COLO668 (cell line): ENCODE data around the gene KRT7.

Experiments used
- DNase-seq: peaks from one replicate; lab custom pipeline; 2025; ENCODE audit not compliant: unreplicated experiment; lab: John Stamatoyannopoulos, UW

Gene KRT7

DNA sequence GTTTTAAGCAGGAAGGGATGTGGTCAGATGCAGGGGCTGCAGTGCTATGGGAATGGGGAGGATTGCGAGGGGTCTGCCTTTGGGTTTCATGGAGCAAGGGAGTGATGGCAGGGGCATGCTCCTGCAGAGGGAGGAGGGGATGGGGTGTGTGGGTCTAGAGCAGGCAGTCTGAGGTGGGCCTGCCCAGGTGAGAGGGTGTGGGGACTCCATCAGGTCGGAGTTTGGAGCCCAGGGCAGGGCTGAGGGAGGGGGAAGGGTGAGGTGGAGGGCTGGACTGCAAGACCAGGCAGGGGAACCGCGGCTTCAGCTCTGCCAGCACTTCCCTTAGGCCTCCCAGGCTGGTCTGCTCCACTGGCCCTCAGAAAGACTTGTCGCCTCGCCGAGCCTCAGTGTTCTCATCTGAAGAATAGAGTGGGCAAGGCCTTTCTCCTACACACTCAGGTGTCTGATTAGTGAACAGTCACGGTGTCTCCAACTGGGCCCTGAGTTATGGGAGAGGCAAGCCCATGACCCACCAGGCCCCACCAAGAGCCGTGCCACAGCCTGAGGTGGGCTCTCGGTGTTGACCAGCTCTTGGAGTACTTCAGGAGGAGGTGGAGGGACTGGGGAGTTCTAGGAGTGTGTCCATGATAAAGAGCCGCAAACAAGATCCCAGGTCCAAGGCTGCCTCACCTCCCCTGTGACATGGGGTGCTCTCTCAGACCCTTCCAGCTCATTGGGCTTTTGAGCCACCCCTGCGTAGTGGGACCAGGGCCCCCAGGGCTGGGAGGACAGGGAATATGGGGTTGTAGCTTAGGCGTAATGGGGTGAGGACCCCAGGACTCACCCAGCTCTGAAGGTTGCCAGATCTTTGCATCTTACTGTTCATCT, 21.1 kb upstream of the KRT7 start:
- DNase-seq, result no peak

DNA sequence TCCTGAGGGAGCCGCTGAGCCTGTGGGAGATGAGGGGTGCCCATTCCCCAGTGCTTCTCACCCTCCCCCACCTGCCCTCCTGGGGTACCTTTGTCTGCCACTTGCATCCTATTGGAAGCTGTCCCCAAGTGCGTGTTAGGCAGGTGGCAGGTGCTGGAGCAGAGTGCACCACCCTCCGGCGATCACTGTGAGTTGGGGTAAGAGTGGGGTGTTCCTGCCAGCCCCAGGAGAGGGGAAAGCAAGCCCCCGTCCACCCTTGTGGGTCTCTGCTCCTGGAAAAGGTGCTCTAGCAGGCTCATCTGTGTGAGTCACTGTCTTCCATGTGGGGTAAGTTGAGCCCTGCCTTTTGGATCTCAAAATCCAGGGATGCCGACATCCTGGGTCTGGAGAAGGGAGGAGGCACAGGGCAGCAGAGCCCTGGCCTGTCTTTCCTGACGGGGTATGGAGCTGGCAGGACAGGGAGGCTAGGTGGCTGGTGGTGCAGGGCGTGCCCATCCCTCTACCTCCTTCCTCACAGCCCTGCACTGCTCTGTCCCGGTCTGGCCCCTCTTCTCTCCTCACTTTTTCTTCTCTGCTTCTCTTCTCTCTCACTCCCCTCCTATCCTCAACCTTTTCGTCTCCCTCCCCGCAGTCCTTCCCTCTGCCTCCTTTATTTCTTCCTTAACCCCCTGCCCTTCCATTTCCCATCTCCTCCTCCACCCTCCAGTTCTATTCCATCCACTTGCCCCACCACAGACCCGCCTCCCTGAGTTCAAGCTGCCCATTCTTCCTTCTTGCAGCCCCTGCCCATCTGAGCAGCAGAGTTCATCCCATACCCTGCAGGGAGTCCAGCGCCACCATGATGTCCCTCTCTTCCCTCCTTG, 20.1 kb upstream of the KRT7 start:
- no peak for DNase-seq

DNA sequence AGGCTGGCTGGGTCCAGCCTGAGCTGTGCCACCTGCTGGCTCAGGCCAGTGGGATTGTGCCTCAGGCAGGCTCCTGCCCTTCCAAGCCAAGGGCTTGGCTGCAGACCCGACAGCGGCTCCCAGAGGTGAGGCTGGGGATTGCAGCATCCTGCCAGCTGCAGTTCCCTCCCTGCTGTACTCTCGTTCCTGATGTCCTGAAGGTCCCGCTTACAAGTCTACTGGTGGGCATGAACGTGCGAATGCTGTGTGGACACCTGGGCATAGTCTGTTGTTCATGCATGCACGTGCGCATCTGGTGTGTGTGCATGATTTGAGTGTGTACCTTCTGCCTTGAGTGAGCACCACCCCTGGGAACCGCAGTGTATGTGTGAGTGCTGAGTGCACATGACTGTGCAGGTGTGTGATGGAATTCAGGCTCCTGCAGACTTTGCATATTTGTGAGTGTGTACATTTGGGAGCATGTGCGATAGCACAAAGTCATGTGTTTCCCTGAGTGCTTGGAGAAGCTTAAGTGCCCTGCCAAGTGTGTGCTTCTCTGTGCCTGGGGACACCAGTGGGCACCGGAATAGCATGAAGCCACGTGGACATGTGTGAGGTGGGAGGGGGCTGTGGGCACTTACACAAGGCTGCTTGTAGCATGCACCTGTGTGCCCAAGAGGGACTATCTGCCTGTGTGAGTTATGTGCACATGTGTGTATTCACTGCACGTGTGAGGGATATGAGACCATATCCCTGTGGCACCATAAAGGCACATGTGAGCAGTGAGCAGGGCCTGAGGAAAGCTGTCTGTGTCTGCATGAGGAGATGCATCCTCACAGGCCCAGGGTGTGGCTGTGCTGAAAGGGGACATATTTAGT, 19.3 kb upstream of the KRT7 start:
- peak; percentile 80 for DNase-seq

DNA sequence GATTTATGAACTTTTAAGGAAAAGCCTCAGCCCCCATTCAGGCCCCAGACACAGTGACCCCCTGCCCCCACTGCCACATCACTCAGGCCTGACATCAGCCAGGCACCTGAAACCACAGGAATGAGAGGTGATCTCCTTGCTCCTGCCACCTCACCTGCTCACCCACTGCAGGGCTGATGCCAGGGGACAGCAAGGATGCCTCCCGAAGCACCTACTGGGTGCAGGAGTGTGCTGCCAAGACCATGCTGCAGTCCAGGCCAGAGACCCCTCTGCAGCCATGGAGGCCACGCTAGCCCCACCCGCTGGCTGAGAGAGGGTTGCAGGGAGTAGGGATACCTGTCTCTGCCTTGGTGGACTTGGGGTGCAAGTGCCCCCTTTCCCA, 18.6 kb upstream of the KRT7 start:
- no peak for DNase-seq

DNA sequence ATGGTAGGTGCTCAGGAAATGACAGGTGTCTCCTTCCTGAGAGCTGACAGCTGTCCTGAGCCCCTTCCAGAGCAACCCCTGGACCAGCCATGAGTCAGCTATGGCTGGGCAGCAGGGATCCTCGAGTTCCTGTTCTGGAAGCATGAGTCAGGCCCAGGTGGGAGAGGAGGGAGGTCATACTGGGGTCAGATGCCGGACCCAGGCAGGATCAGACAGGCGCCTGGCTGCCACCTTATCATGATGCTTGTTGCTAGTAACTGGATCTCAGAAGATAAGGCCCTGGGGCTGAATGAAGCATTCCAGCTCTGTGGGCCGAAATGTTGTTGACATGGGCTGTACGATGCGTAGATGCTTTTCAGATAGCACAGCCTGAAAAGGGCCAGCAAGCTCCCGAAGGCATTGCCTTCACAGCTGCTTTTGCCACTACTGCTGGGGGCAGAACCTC, 17.4 kb upstream of the KRT7 start:
- DNase-seq, result peak; percentile 43

DNA sequence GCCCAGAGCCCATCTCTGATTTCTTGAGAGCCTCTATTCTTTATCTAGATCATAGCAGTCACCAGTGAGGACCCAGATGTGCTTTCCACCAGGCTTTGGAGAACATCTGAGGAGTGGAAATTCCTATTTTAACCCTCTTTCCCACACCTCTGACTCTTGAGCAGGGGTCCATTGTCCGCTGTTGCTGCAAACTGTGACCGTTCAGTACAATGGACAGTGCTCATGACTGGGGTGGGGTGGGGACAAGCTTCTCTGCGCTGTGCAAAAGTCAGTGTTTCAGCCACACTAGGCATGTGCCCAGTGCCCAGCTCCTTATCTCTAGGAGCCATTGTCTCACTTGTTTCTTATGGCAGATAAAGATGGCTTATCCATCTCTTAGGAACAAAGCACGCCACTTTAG, 16.9 kb upstream of the KRT7 start:
- no peak for DNase-seq

DNA sequence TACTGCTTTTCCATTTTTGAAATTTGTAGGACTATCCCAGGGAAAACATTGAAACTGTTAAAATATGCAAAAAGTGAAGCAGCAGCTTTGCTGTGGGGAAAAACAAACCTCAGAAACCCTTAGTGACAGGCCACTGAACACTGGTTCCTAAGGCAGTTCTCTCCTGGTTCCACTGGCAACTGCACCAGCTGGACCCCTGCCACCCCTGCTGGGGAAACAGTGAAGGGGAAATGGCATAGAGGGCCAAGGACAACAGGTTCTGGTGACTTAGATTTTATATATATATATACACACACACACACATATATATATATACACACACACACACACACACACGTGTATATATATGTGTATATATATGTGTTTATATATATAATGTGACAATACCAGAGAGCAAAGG, 16.2 kb upstream of the KRT7 start:
- peak; percentile 4 for DNase-seq

DNA sequence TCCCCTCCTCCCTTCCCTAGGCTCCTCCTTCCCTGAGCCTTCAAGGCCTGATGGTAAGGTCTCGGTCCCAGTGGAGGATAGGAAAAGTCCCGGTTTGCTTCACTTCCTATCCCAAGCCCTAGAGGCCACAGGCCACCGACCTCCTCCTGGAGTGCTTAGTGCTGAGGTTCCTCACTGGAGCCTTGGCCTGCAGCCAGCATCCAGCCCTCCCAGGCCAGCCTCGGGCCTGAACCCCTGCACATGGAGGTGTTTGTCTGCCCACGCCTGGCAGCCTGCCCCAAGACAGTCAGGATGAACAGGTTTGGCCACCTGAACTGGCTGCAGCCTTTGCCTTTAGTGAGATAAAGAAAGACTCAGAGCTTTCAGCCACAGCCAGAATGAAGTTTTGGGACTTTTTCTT, 15.8 kb upstream of the KRT7 start:
- DNase-seq, result peak; percentile 75

DNA sequence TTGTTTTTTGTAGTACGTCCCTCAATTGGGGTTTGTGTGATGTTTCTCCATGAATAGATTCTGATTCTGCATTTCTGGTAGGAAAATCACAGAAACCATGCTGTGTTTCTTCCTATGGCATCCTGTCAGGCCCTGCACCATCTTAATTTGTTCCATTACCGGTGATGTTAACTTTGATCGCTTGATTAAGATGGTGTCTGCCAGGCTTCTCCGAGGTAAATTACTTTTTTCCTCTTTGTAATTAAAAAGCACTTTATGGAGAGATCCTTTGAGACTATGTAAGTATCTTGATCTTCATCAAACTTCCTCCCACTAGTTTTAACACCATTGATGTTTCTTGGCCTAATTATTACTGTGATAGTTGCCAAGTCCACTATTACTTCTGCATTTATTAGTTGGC, 15.0 kb upstream of the KRT7 start:
- DNase-seq, result no peak

DNA sequence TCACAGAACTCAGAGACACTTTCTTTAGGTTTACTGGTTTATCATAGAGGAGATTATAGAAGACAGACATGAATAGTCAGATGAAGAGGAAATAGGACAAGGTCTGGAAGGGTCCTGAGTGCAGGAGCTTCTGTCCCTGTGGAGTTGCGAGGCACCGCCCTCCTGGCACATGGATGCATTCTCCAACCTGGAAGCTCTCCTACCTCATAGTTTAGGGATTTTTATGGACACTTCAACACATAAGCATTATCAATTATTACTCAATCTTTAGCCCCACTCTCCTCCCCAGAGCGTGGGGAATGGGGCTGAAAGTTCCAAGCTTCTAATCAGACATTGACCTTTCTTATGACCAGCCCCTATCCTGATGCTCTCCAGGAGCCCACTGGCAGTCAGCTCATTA, 12.6 kb upstream of the KRT7 start:
- no peak for DNase-seq

DNA sequence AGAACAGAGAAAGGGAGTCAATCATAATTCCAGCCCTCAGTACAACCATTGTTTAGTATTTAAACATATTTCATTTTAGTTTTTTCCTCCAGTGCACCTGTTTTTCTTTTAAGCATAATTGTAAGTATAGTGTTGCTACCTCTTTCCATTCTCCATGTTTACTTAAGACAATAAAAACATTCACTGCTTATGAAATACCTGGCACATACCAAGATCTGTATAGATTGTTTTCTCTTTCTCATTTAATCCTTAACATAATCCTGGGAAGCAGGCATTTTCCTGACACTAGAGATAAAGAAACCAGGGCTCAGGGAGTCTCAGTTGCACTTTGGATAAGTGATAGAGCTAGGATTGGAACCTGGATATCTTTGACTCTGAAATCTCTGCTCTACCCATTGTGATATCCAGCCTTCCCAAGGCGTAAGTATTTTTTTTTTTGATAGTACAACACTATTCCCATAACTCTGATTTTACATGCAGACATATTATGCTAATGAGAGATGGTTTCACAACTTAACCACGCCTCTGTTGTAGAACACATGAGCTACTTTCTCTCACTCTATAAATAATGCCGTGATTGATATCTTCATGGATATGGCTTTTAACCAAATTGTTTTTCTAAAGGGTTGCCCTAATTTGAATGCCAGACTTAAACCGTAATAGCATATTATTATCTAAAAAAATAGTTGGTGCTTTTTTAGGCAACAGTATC, 11.8 kb upstream of the KRT7 start:
- DNase-seq, result no peak

DNA sequence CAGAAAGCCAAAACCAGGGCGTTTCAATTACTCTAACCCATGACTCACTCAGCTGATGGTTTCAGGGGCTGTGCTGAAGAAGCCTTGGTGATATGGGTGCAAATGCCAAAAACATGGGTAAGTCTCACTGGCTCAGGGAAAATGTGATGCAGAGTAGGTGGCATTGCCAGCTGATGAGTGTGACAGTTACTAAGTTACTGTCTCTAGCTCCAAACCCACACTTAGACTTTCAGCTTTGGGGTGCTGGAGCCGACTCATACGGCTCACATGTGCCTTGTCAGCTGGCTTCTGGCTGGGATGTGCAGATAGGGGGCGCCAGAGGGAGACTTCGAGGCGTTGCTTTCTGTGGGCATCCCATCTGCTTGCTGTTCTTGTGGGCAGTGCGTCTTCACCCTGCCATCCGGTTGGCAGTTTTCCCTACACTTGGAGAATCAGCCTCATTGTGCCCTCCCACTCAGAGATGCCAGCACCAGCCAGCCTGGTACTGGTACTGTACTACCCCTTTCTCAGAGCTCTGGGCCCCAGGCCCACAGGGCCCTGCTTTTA, 11.1 kb upstream of the KRT7 start:
- DNase-seq, result peak; percentile 22

DNA sequence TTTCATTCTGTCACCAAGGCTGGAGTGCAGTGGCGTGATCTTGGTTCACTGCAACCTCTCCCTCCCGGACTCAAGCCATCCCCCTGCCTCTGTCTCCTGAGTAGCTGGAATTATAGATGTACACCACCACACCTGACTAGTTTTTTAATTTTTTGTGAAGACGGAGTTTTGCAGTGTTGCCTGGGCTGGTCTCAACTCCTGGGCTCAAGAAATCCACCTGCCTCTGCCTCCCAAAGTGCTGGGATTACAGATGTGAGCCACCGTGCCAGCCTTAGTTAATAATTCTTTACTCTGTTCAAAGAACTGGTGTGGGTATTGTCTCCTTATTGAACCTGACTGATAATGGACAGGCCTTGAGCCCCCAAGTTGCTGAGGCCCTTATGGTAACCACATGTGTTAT, 10.4 kb upstream of the KRT7 start:
- no peak for DNase-seq

DNA sequence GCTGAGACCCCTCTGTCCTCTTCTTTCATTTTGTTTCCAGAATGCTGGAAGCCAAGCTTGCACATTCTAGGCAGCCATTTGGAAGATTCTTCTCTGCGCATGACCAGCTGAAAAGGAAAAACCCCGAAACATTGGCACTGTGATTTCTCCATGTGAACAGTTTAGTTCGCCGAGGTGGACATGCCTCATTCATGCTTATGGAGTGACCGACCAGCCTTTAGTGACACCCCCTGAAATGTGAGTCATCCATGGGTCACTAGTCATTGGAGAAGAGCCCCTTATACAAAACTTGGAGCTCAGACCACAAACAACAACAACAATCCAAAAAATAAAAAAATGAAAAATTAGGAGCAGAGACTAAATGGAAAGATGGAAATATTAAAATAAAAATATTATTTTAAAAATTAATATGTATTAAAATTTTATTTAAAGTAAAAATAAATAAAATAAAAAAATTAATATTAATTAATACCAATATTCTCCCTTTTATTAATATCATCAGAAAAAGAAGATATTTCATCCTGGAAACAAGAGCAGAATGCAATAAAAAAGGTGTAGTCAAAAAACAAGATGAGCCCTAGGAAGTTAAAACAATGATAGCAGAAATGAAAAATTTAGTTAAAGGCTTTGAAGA, 9.5 kb upstream of the KRT7 start:
- DNase-seq, result no peak

DNA sequence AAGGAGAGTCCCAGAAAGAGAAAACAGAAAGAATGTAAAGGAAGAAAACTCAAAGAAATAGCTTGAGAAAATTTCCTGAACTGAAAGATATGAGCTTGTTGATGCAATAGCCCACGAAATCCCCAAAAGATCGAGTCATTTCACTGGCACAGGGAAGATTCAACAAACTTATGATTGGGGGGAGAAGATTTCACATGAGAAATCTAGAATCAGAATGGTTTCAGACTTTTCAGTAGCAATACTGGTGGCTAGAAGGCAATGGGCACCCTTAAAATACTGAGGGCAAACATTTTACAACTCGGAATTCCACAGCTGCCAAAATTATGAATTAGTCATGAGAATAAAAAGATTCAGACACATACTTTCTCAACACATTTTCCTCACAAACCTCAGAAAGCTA, 8.9 kb upstream of the KRT7 start:
- DNase-seq, result no peak

DNA sequence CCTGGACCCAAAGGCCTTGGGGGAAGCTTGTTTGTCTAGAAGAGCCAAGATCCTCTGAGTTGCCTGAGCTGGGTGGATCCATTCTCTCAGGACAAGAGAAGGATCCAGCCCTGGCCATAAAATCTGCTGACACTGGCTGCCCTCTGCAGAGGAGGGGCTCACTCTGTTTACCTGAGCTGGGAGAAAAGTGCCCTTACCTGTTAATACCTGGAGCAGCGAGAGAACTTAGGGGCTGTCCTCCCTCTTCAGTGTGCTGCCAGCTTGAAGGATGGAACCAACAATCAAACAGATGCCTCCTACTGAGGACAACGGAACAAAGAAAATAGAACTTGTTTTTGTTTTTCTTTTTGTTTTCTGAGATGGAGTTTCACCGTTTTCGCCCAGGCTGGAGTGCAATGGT, 7.3 kb upstream of the KRT7 start:
- no peak for DNase-seq

DNA sequence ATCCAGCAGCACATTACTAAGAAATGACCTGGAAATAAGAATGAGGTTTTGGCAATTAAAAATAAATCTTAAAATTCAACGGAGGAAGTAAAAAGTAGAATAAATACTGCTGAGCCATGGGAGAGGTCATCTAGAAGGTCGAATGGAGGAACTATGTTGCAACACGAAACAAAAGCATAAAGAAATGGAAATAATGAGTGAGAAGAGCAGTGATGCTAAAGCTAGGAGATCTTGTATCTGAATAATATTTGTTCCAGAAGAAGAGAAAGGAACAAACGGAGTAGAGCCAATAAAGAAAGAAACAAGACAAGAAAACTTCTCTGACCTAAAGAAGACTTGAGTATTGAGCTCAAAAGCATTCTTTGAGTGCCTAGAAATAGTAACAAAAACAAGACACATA, 6.6 kb upstream of the KRT7 start:
- DNase-seq, result no peak

DNA sequence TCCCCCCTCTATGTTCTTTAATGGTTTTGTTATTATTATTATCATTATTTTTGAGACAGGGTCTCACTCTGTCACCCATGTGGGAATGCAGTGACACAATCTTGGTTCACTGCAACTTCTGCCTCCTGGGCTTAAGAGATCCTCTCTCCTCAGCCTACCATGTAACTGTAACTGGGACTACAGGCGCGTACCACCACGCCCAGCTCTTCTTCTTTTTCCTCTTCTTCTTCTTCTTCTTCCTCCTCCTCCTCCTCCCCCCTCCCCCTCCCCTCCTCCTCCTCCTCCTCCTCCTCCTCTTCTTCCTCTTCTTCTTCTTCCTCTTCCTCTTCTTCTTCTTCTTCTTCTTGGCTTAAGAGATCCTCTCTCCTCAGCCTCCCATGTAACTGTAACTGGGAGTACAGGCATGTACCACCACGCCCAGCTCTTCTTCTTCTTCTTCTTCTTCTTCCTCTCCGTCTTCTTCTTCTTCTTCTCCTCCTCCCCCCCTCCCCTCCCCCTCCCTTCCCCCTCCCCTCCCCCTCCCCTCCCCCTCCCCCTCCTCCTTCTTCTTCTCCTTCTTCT, 5.4 kb upstream of the KRT7 start:
- DNase-seq, result no peak

DNA sequence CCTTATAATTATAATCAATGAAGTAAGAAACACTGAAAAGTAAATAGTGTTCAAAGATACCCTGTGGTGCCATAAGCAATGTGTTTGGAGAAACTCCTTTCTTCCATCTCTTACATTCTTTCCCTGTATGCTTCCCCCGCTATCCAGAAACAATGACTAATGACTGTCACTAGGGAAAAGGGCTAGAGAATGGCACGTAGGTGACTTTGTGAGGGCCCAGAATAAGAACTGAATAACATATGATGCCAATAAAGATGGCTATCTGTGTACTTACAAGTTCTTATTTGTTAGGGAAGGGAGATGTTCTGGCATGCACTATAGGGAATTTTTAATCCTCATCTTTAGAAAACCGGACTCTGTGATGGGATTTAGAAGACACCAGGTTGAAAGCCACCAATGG, 4.7 kb upstream of the KRT7 start:
- no peak for DNase-seq

DNA sequence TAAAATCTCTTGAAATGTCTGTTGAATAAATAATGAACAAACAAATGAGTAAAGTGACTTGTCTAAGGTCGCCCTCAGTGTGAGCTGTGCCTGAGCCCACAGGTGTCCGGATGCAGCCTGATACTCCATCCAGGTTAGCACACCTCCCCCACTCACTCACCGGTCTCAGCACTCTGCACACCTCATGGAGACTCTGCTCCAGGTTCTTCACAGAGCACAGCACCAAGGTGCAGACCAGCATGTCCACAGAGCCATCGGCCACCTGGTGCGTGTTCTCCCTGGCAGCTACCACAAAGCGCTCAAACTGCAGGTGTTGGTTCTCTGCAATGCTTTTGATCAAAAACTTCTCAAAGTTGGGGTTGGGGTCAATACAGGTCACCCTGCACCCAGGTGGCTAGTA, 4.1 kb upstream of the KRT7 start:
- DNase-seq, result peak; percentile 8
